ENCODE results near the gene KMT2D. TPM values are rescaled to one million over a fixed set of nuclear protein-coding genes. Genes with fewer than 3 reads are reported as not detected.

Gene KMT2D
- total and polyA plus RNA-seq, 2 of the 8 experiments (the other 6 are each of a cell fraction or from before 2014, with no cell fraction given) = 9.1 to 86.3 TPM

- FAIRE-seq = no peak
- TF ChIP-seq SIX5 (IDR thresholded peaks at IDR 0.05; ENCODE audit: low read depth, low read length) (no peak), USF2 (IDR thresholded peaks at IDR 0.05; ENCODE audit: low read length) (peak; percentile 86), CTCF (IDR thresholded peaks at IDR 0.05; ENCODE audit: control extremely low read depth in 1 of 3, insufficient read depth in 1 of 3, low read depth in 1 of 3, low read length in 3 of 3) (no peak), CEBPB (IDR thresholded peaks at IDR 0.05; ENCODE audit: low read depth, low read length) (no peak), HDAC2 (IDR thresholded peaks at IDR 0.05; ENCODE audit: borderline replicate concordance in 1 of 2, low read depth in 2 of 2, low read length in 2 of 2) (peak in 1 of 2 experiments; percentile 93; a peak in 2 of 4 replicates), SIN3A (conservative IDR thresholded peaks at IDR 0.05 in 1 of 2, IDR thresholded peaks at IDR 0.05 in 1 of 2; ENCODE audit: low read depth in 1 of 2, low read length in 2 of 2) (peak in 1 of 2 experiments; percentile 74; a peak in 2 of 4 replicates)
Measured at GRCh38 chr12:49069507-49070346, 9.1 kb upstream of the KMT2D start, which contains the start of gene RHEBL1. Gene RHEBL1 (minus strand): TSS chr12:49069979. CDS start chr12:49069785, 194 bp downstream.

More at GRCh38 chr12:49069507-49070346, 9.1 kb upstream of the KMT2D start, which contains the start of gene RHEBL1:
- Histone ChIP-seq H3K27me3 (replicated peaks in 1 of 4; ENCODE audit: control insufficient read depth in 3 of 4, extremely low read depth in 1 of 4, insufficient read depth in 3 of 4, low read length in 3 of 4) (peaks cover 0 to 8% (median 3%) of the 10 kb centered on the region in 4 experiments; a peak in 5 of 7 replicates), H3K27ac (ENCODE audit: low read depth, low read length) (no peak within 1 kb of the TSS), H4K5ac (ENCODE audit: insufficient read length, low read depth, low read length) (peak within 1 kb of the TSS; percentile 41), H2BK20ac (ENCODE audit: low read length) (peak within 1 kb of the TSS; percentile 66; the same call in 1 of the 2 replicates), H3K79me1 (ENCODE audit: low read depth, low read length) (no peaks in the 10 kb centered on the region), H3K36me3 (ENCODE audit: control insufficient read depth in 2 of 4, insufficient read depth in 4 of 4, low read length in 3 of 4) (no peaks in the 10 kb centered on the region), H4K20me1 (replicated peaks in 1 of 2; ENCODE audit: control insufficient read depth in 1 of 2, insufficient read depth in 2 of 2, low read length in 2 of 2) (no peaks in the 10 kb centered on the region), H3K9me3 (ENCODE audit: insufficient read depth in 2 of 2, low read depth in 1 of 2, low read length in 1 of 2) (no peaks in the 10 kb centered on the region), H2BK120ac (replicated peaks; ENCODE audit: low read depth, low read length) (peak within 1 kb of the TSS; percentile 18), H3K14ac (ENCODE audit: insufficient read length) (no peak within 1 kb of the TSS), H2AK5ac (ENCODE audit: low read depth, low read length) (no peak within 1 kb of the TSS), H2BK5ac (ENCODE audit: low read depth, low read length) (peak within 1 kb of the TSS; percentile 71), H4K91ac (replicated peaks; ENCODE audit: insufficient read length, low read length) (no peak within 1 kb of the TSS), H3K4ac (replicated peaks; ENCODE audit: insufficient read length, low read depth, low read length) (peak within 1 kb of the TSS; percentile 57), H4K8ac (ENCODE audit: extremely low read depth, insufficient read depth, low read length) (peak within 1 kb of the TSS; percentile 88), H2BK12ac (ENCODE audit: low read depth, low read length) (no peak within 1 kb of the TSS), H3K4me2 (ENCODE audit: insufficient read depth in 1 of 2, low read depth in 2 of 2, low read length in 2 of 2) (peak within 1 kb of the TSS; percentile 87 to 93), H2BK15ac (ENCODE audit: low read length) (no peak within 1 kb of the TSS), H3K18ac (ENCODE audit: extremely low read depth, low read length) (no peak within 1 kb of the TSS; the same call in 1 of the 2 replicates), H3K23me2 (ENCODE audit: low read depth, low read length) (peaks cover 11% of the 10 kb centered on the region), H3K79me2 (ENCODE audit: control insufficient read depth in 1 of 2, insufficient read depth in 2 of 2, low read length in 2 of 2) (no peaks in the 10 kb centered on the region), H3K4me3 (ENCODE audit: extremely low read depth in 1 of 4, insufficient read depth in 2 of 4, low read depth in 3 of 4, low read length in 4 of 4) (peak within 1 kb of the TSS; percentile 70 to 93 (median 80)), H3K4me1 (replicated peaks in 1 of 4; ENCODE audit: control insufficient read depth in 3 of 4, insufficient read depth in 4 of 4, low read length in 3 of 4) (peaks cover 2 to 6% (median 4%) of the 10 kb centered on the region in 4 experiments; a peak in 5 of 7 replicates), H3K23ac (ENCODE audit: insufficient read length) (no peak within 1 kb of the TSS), H2AFZ (ENCODE audit: low read length) (no peak within 1 kb of the TSS; the same call in 1 of the 2 replicates), H3K9ac (replicated peaks in 1 of 4; ENCODE audit: extremely low read depth in 1 of 4, low read depth in 3 of 4, low read length in 3 of 4) (peak within 1 kb of the TSS in 2 of 4 experiments; percentile 24 to 25; a peak in 3 of 7 replicates), H3K56ac (replicated peaks; ENCODE audit: insufficient read length, low read depth, low read length) (no peak within 1 kb of the TSS)
- DNase-seq (ENCODE audit: low read depth in 1 of 2, low spot score in 2 of 2) = peak; percentile 86 to 98
- POLR2A ChIA-PET (ENCODE audit: partially characterized antibody) = interaction anchor here (0.8 to 3.6 kb wide), 14 partner anchors 9 to 74 kb away, joined by 3 to 32 read pairs (median 5); partner anchors contain the start of genes DHH, KMT2D and TUBA1B
- CTCF ChIA-PET (ENCODE audit: partially characterized antibody) = interaction anchor here (0.5 to 10.0 kb wide), 10 partner anchors 16 to 594 kb away, joined by 3 to 129 read pairs (median 4); partner anchors contain the start of gene DHH
- WGBS, 2 experiments (ENCODE audit: extremely low coverage in 1 of 2, insufficient coverage in 1 of 2, insufficient read length in 1 of 2, insufficient replicate concordance in 2 of 2, low coverage in 1 of 2, low lambda C conversion rate in 2 of 2, missing lambda C conversion rate in 1 of 2) = 2% methylated on average over 58 of the region's 60 CpGs; no CpG with 5 or more reads in 1 of the 2 experiments

All from H1 (cell line).